ENCODE results near the gene HMGN4. TPM values are rescaled to one million over a fixed set of nuclear protein-coding genes. Genes with fewer than 3 reads are reported as not detected.

HMGN4 gene
- total and polyA plus RNA-seq, 2 of the 8 experiments (the other 6 are each of a cell fraction or from before 2014, with no cell fraction given): 23.4 to 66.4 TPM

- no peak for TF ChIP-seq CHD7 (IDR thresholded peaks at IDR 0.05; ENCODE audit: insufficient replicate concordance, low read length)
- no peak for TF ChIP-seq TEAD4 (IDR thresholded peaks at IDR 0.05; ENCODE audit: low read depth, low read length)
- TF ChIP-seq GTF2F1 (IDR thresholded peaks at IDR 0.05; ENCODE audit: borderline replicate concordance, low read depth, low read length): no peak
- no peak for TF ChIP-seq SIRT6 (IDR thresholded peaks at IDR 0.05; ENCODE audit: low read length)
- TF ChIP-seq NANOG (IDR thresholded peaks at IDR 0.05; ENCODE audit: insufficient read depth, low read depth, low read length, poor library complexity, severe bottlenecking): no peak
- TF ChIP-seq KDM4A (IDR thresholded peaks at IDR 0.05; ENCODE audit: low read depth, low read length, severe bottlenecking): peak; percentile 4
- no peak for TF ChIP-seq MAX (IDR thresholded peaks at IDR 0.05)
These were observed 371 bp downstream of the HMGN4 start (continued) for GRCh38 chr6:26538572-26538902.
